GM18502 (cell line): Measurements from ENCODE around the gene CLIC2.
A peak's percentile ranks its signal among the peaks of the same experiment; 100 is the strongest.

Experiments
- ATAC-seq: cut with Tn5 transposase; IDR thresholded peaks from one replicate; pipeline ENCODE4 v1.9.1; 2021; ENCODE audit warnings: mild to moderate bottlenecking; ENCODE audit not compliant: unreplicated experiment, poor library complexity

CLIC2 gene

DNA sequence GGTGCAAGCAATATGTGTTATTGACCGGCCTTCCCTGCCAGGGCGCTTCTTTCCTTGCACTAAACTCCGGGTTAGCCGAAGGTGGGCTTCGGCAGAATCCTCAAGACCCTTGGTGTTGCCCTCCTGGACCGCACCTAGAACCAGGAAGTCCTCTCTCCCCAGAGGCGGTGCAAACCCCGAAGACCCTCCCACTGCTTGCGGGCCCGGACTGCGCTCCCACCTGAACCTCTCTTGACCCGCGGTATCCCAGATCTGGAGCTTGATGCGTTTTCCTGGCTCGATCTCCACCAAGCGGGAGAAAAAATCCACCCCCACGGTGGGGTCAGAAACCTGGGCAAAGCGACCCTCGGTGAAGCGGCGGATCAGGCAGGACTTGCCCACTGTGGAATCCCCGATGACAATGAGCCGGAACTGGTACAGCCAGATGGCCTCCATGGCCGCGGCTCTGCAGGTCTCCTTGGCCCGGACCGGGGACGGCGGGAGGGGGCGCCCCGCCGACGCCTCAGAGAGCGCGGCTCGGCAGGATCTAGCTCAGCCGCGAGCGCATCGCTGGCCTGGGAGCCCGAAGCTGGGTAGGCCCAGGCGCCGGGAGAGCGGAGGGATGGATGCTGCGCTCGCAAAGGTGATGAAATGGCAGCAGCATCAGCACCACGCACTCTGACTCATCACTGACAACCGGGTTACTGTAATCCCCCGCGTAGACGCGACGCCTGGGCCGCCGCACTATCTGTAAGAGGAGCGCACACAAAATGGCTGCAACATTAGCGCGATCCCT lies 70.4 kb downstream of the CLIC2 start, which contains the start of gene RAB39B:
Gene RAB39B, minus strand, starts transcription at position 638 of the 775 bp plus-strand sequence. Its CDS starts 203 bp downstream, at position 435.
- peak; percentile 94 for ATAC-seq

DNA sequence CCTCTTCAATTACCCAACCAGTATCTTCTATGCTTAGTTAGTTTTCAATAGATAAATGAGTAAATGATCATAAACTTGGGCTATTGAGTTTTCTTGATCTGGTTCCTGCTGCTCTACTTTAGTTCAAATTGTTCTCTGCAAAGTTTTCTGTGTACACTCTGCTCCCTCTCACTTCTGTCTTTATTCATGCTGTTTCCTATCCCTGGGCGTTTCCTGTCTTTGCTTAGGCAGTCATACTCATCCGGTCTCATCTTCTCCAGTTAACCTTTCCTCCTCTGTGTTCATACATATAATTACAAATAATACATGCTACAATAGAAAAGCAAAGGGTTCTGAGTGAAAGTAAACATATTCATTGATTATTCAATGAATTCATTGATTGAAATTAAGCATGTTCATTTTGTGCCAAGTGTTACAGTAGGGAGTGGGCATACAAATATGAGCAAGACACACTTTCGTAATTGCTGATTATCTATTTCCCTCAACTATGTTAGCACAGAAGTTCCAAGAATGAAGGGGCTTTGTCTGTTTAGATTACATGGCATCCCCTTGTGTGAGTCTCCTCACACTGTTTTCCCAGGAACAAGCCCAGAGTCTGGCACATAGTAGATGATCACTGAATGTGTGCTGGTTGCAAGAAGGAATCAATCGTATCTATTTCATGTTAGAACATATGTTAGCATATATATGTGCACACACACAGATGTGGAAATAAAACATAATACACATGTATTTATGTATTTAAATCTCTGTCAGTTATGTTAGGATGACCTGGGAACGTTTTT lies 71.3 kb downstream of the CLIC2 start:
- peak; percentile 36 for ATAC-seq

DNA sequence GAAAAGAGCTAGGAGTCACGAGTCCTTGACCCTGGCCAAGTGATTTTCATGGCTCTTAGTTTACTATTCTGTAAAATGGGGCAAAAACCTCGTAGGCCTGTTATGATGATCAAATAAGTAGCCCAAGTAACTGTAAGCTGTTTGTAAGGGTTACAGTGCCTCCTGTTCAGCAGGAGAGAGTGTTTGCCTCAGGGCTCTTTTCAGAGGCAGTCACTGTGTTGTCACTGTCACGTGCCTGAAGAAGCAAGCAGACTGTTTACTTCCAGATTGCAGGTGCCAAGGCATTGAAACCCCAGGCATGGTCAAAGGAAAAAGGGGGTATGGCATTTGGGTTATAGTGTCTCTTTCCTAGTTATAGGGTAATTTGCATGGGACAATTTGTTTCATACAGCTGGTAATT lies 74.7 kb downstream of the CLIC2 start:
- no peak for ATAC-seq

DNA sequence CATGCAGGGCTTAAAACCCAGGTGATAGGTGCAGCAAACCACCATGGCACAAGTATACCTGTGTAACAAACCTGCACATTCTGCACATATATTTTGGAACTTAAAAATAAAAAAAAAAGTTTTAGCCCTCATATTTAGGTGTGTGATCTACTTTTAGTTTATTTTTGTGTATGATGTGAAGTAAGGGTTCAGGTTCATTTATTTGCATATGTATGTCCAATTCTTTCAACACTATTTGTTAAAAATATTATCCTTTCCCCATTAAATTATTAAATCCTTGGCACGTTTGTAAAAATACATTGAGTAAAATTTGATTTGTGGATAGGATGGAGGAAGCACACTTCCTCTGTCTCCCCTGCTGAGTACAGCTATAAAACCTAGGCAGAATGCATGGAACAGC lies 83.0 kb downstream of the CLIC2 start:
- ATAC-seq: no peak

DNA sequence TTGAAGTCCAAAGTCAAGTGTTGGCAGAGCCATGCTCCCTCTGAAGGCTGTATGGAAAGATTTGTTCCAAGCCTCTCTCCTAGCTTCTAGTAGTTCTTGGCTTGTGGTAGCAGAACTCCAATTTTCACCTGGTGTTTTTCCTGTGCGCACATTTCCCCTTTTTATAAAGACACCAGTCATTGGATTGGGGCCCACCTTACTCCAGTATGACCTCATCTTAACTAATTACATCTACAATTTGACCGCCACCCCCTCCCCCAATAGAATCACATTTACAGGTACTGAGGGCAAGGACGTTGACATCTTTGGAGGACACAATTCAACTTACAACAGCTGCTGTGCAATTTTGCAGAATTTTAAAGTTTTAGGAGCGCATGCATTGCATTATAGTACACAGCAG lies 86.9 kb downstream of the CLIC2 start:
- ATAC-seq: no peak

DNA sequence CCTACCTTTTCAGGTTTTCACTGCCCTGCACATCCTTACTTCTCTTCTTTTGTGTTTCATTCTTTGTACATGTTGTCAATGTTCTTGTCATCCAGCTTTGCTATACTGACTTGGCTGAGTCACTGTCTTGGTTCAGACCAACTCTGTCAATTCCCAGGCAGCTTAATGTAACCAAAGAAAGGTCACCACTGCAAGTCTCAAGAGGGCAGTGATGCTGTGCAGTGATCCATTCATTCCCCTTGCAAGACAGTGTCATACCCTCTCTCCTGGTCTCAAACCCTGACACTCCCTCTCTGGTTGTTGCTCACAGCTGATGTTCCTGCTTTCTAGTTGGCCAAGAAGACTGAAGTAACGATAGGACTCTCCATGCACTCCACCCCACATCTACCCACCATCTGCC lies 87.7 kb downstream of the CLIC2 start:
- no peak for ATAC-seq

DNA sequence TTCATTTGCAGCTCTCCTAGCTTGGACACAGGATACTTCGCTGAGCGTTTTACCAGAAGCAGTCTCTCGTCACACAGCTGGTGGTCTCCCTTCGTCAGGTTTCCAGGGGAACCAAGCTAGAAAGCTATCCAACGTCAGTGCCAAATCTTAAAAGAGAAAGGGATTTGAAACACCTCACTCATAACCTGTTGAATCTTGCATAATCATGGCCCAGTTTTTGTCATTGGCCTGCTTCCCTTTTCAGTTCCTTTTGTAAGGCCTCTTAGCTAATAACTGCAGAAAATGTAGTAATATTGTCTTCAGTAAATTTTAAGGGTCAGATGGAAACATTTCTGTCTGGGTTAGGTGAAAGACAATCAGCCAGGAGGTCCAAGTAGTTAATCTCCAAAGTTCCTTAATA lies 92.1 kb downstream of the CLIC2 start:
- no peak for ATAC-seq

DNA sequence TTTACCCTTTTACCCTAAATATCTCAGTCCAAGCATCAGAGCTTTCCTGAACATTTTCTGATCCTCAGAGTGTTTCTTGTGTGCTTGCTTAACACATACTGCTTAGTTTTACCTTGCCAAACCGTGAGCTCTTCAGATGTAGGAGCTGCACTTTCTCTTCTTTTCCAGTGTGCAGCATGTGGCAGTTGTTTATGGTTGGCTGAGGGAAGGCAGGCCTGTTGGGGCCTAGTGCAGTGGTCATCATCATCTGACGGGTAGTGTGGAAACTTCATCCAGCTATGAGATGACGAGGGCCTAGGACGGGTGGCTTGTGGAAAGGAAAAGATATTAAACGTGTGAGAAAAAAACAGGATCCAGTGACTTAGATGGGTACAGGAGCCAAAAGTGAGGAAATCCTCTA lies 96.7 kb downstream of the CLIC2 start:
- ATAC-seq: no peak

DNA sequence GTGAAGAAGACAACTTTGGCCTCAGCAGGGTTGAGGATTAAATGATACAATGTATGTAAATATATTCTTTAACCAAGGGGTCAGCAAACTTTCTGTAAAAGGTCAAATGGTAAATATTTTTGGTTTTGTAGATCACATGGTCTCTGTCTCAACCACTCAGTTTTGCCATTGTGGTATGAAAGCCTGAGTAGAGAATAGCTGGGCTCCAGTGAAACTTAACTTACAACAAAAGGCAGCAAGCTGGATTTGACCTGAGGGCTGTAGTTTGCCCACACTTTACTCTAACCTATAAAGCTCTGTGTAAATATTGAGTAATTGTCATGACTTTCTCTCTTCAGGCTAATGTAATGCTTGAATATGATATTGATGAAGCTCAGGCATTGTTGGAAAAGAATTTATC lies 98.5 kb downstream of the CLIC2 start:
- ATAC-seq: no peak

DNA sequence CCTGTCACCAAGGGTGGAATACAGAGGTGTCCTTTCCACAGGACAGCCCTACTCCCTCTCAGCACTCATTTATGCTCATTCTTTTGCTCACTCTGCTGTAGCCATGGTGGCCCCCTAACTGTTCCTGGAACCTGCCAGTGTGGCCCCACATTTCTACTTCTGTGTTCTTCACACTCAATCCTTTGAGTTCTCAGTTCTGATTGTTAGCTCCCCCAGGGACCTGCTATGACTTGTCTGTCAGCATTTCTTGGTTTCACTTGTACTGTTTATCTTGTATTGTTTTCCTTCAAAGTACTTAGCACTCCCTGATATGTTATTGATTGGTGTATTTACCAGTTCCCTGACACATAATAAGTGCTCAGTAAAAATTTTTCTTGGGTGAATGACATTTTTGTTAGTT lies 103.3 kb downstream of the CLIC2 start:
- peak; percentile 90 for ATAC-seq
